Gastroesophageal sphincter (tissue), 3 donors: ENCODE data around the gene SFTPB.

Source experiments
- EP300 ChIP-seq: sonication (generic); formaldehyde crosslinking; IDR thresholded peaks from one replicate; pipeline ENCODE4 v1.6.1; 2017; ENCODE audit warnings: antibody characterized with exemption, mild to moderate bottlenecking
- POLR2A ChIP-seq, 2 donors: fragments of 450-650 bp; IDR thresholded peaks; one replicate each; pipeline ENCODE4 v1.6.1; 2017; ENCODE audit warnings: antibody characterized with exemption in 2 of 2, mild to moderate bottlenecking in 2 of 2, moderate library complexity in 1 of 2
- POLR2AphosphoS5 ChIP-seq: sonication (generic); formaldehyde crosslinking; IDR thresholded peaks from one replicate; pipeline ENCODE4 v1.6.1; 2017; ENCODE audit warnings: antibody characterized with exemption
- TF ChIP-seq, protein P1 (sequence below), 4 experiments: fragments of 200-600 bp in 2 of 4; fragments of 450-650 bp in 2 of 4; sonication (generic) in 1 of 4; IDR thresholded peaks; one replicate each; pipeline ENCODE4 v1.5.1; 2017 to 2019; ENCODE audit warnings: antibody characterized with exemption in 4 of 4, mild to moderate bottlenecking in 2 of 4, moderate library complexity in 2 of 4

- no peak for TF ChIP-seq POLR2A (IDR thresholded peaks at IDR 0.05)
- TF ChIP-seq, protein P1, sequence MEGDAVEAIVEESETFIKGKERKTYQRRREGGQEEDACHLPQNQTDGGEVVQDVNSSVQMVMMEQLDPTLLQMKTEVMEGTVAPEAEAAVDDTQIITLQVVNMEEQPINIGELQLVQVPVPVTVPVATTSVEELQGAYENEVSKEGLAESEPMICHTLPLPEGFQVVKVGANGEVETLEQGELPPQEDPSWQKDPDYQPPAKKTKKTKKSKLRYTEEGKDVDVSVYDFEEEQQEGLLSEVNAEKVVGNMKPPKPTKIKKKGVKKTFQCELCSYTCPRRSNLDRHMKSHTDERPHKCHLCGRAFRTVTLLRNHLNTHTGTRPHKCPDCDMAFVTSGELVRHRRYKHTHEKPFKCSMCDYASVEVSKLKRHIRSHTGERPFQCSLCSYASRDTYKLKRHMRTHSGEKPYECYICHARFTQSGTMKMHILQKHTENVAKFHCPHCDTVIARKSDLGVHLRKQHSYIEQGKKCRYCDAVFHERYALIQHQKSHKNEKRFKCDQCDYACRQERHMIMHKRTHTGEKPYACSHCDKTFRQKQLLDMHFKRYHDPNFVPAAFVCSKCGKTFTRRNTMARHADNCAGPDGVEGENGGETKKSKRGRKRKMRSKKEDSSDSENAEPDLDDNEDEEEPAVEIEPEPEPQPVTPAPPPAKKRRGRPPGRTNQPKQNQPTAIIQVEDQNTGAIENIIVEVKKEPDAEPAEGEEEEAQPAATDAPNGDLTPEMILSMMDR (IDR thresholded peaks at IDR 0.05): no peak
- TF ChIP-seq EP300: no peak
- no peak for TF ChIP-seq POLR2AphosphoS5
Observed at GRCh38 chr2:85660725-85661124, 7.3 kb downstream of the SFTPB start.
